ENCODE results near the gene KDM2A.

GRCh38 chr11:67071420-67072284 lies 47.4 kb upstream of the KDM2A start:
- TF ChIP-seq POLR2A (IDR thresholded peaks at IDR 0.05) (no peak), CTCF (IDR thresholded peaks at IDR 0.05) (peak; percentile 20 to 68 (median 56)), POLR2AphosphoS5 (IDR thresholded peaks at IDR 0.05) (no peak)

Measured in prostate gland (tissue), 2 donors.